RWPE1 (cell line): Measurements from ENCODE around the gene FBP1.
A peak's percentile ranks its signal among the peaks of the same experiment; 100 is the strongest.

Experiments used
- CTCF ChIA-PET: fragments of 350-600 bp; sonication (Branson Sonifier 250); formaldehyde crosslinking; extraction: SDS; loops from one replicate; lab custom pipeline; 2021; lab: Yijun Ruan, JAX
- POLR2A ChIA-PET: fragments of 400-600 bp; formaldehyde crosslinking; extraction: SDS; loops from one replicate; lab custom pipeline; 2020; ENCODE audit warnings: antibody characterized with exemption; ENCODE audit not compliant: low non-redundant PET; lab: Yijun Ruan, JAX
- DNase-seq: peaks from one replicate; pipeline ENCODE4 v3.0.0; 2012; ENCODE audit warnings: low spot score
- H3K27ac ChIP-seq: fragments of 450-650 bp; 2 replicates; pipeline ENCODE4 v1.5.1; 2017
- CTCF ChIP-seq: fragments of 450-650 bp; conservative IDR thresholded peaks from 2 replicates; pipeline ENCODE4 v1.5.1; 2017; ENCODE audit warnings: low read depth, mild to moderate bottlenecking

FBP1 gene

GRCh38 chr9:94642501-94642900 is 3.2 kb upstream of the FBP1 start:
- CTCF ChIA-PET, result interaction anchor here (1.0 kb wide), 1 partner anchor 38 kb away, joined by 4 read pairs; no protein-coding TSS in a partner anchor

GRCh38 chr9:94639999-94640376 is 670 bp upstream of the FBP1 start:
- no peak for DNase-seq
- CTCF ChIA-PET, result interaction anchor here (0.6 kb wide), 2 partner anchors 22 to 94 kb away, joined by 3 to 5 read pairs; no protein-coding TSS in a partner anchor
- TF ChIP-seq CTCF, result no peak
- H3K27ac ChIP-seq, result no peak overlapping the region
- POLR2A ChIA-PET, result no interaction called here

More at GRCh38 chr9:94642501-94642900, 3.2 kb upstream of the FBP1 start:
- no peak for DNase-seq
- no peak for TF ChIP-seq CTCF
- POLR2A ChIA-PET, result no interaction called here
- no peak overlapping the region for H3K27ac ChIP-seq

GRCh38 chr9:94638335-94639060 is 820 bp downstream of the FBP1 start:
- POLR2A ChIA-PET, result no interaction called here
- no peak overlapping the region for H3K27ac ChIP-seq
- DNase-seq, result no peak
- TF ChIP-seq CTCF, result no peak
- CTCF ChIA-PET, result interaction anchor here (0.6 kb wide), 2 partner anchors 309 to 533 kb away, joined by 3 to 4 read pairs; no protein-coding TSS in a partner anchor

GRCh38 chr9:94632737-94633136 is 6.6 kb downstream of the FBP1 start:
- no peak for TF ChIP-seq CTCF
- ChIA-PET CTCF (no interaction called here), POLR2A (no interaction called here)
- no peak overlapping the region for H3K27ac ChIP-seq
- DNase-seq, result no peak

GRCh38 chr9:94631599-94631998 is 7.7 kb downstream of the FBP1 start:
- no peak for TF ChIP-seq CTCF
- H3K27ac ChIP-seq, result no peak overlapping the region
- DNase-seq, result no peak
- POLR2A ChIA-PET, result no interaction called here
- CTCF ChIA-PET, result no interaction called here

GRCh38 chr9:94630833-94631232 is 8.5 kb downstream of the FBP1 start:
- TF ChIP-seq CTCF, result no peak
- no peak overlapping the region for H3K27ac ChIP-seq
- CTCF ChIA-PET, result no interaction called here
- peak; percentile 70 for DNase-seq
- POLR2A ChIA-PET, result no interaction called here
